NCI-H1436 (cell line): ENCODE measurements around the gene PCDH9.

Source experiments
- DNase-seq: peaks from one replicate; lab custom pipeline; 2025; lab: John Stamatoyannopoulos, UW

The PCDH9 gene

GRCh38 chr13:67155898-67156722 lies 74.0 kb downstream of the PCDH9 start:
- no peak for DNase-seq

- no peak for DNase-seq
Observed at GRCh38 chr13:67152085-67152484, 78.1 kb downstream of the PCDH9 start.

- DNase-seq = no peak
Observed at GRCh38 chr13:67151652-67152051, 78.5 kb downstream of the PCDH9 start.

- DNase-seq = no peak
Observed at GRCh38 chr13:67150608-67151007, 79.5 kb downstream of the PCDH9 start.

- no peak for DNase-seq
Observed at GRCh38 chr13:67148161-67148571, 82.0 kb downstream of the PCDH9 start.

GRCh38 chr13:67147342-67148133 lies 82.6 kb downstream of the PCDH9 start:
- DNase-seq = no peak

GRCh38 chr13:67146523-67147130 lies 83.5 kb downstream of the PCDH9 start:
- no peak for DNase-seq

- no peak for DNase-seq
Observed at GRCh38 chr13:67145950-67146349, 84.2 kb downstream of the PCDH9 start.

GRCh38 chr13:67143544-67144115 lies 86.5 kb downstream of the PCDH9 start:
- DNase-seq = no peak

- no peak for DNase-seq
Observed at GRCh38 chr13:67140006-67140405, 90.1 kb downstream of the PCDH9 start.

GRCh38 chr13:67139551-67139950 lies 90.6 kb downstream of the PCDH9 start:
- DNase-seq = no peak

GRCh38 chr13:67138970-67139369 lies 91.2 kb downstream of the PCDH9 start:
- no peak for DNase-seq

GRCh38 chr13:67137044-67137735 lies 92.9 kb downstream of the PCDH9 start:
- no peak for DNase-seq

- DNase-seq = no peak
Observed at GRCh38 chr13:67136157-67136556, 94.0 kb downstream of the PCDH9 start.

GRCh38 chr13:67135356-67135755 lies 94.8 kb downstream of the PCDH9 start:
- DNase-seq = no peak

- no peak for DNase-seq
Observed at GRCh38 chr13:67134417-67135129, 95.6 kb downstream of the PCDH9 start.

- no peak for DNase-seq
Observed at GRCh38 chr13:67133476-67133875, 96.7 kb downstream of the PCDH9 start.

GRCh38 chr13:67131393-67131792 lies 98.7 kb downstream of the PCDH9 start:
- no peak for DNase-seq

GRCh38 chr13:67130444-67130843 lies 99.7 kb downstream of the PCDH9 start:
- no peak for DNase-seq

- DNase-seq = no peak
Observed at GRCh38 chr13:67128136-67128535, 102.0 kb downstream of the PCDH9 start.

GRCh38 chr13:67125681-67126080 lies 104.5 kb downstream of the PCDH9 start:
- DNase-seq = no peak
